Measurements from ENCODE around the gene DCTN1.
A peak's percentile ranks its signal among the peaks of the same experiment; 100 is the strongest.
"Not testable (repeated sequence)": the region's sequence is repeated elsewhere in the genome, so short reads cannot be mapped to it uniquely, and the experiment has no call there.

DCTN1 gene
- long read RNA-seq, donor 1, full-length matches to known transcripts: 6 of 6 reads
- long read RNA-seq, donor 1, partial matches to known transcripts: 0 of 6 reads
- long read RNA-seq, donor 1, other reads (novel, unspliced or antisense): 0 of 6 reads
- long read RNA-seq, donor 2, full-length matches to known transcripts: 5 of 5 reads
- long read RNA-seq, donor 2, partial matches to known transcripts: 0 of 5 reads
- long read RNA-seq, donor 2, other reads (novel, unspliced or antisense): 0 of 5 reads
- long read RNA-seq, donor 3, full-length matches to known transcripts: 7 of 13 reads
- long read RNA-seq, donor 3, partial matches to known transcripts: 6 of 13 reads
- long read RNA-seq, donor 3, other reads (novel, unspliced or antisense): 0 of 13 reads
- long read RNA-seq, donor 4, full-length matches to known transcripts: 8 of 33 reads
- long read RNA-seq, donor 4, partial matches to known transcripts: 25 of 33 reads
- long read RNA-seq, donor 4, other reads (novel, unspliced or antisense): 0 of 33 reads
- long read RNA-seq, donor 5, full-length matches to known transcripts: 11 of 17 reads
- long read RNA-seq, donor 5, partial matches to known transcripts: 6 of 17 reads
- long read RNA-seq, donor 5, other reads (novel, unspliced or antisense): 0 of 17 reads
- long read RNA-seq, donor 6, full-length matches to known transcripts: 10 of 16 reads
- long read RNA-seq, donor 6, partial matches to known transcripts: 6 of 16 reads
- long read RNA-seq, donor 6, other reads (novel, unspliced or antisense): 0 of 16 reads
- long read RNA-seq, donor 7, full-length matches to known transcripts: 18 of 69 reads
- long read RNA-seq, donor 7, partial matches to known transcripts: 51 of 69 reads
- long read RNA-seq, donor 7, other reads (novel, unspliced or antisense): 0 of 69 reads
- long read RNA-seq, donor 8, full-length matches to known transcripts: 11 of 11 reads
- long read RNA-seq, donor 8, partial matches to known transcripts: 0 of 11 reads
- long read RNA-seq, donor 8, other reads (novel, unspliced or antisense): 0 of 11 reads

DNA sequence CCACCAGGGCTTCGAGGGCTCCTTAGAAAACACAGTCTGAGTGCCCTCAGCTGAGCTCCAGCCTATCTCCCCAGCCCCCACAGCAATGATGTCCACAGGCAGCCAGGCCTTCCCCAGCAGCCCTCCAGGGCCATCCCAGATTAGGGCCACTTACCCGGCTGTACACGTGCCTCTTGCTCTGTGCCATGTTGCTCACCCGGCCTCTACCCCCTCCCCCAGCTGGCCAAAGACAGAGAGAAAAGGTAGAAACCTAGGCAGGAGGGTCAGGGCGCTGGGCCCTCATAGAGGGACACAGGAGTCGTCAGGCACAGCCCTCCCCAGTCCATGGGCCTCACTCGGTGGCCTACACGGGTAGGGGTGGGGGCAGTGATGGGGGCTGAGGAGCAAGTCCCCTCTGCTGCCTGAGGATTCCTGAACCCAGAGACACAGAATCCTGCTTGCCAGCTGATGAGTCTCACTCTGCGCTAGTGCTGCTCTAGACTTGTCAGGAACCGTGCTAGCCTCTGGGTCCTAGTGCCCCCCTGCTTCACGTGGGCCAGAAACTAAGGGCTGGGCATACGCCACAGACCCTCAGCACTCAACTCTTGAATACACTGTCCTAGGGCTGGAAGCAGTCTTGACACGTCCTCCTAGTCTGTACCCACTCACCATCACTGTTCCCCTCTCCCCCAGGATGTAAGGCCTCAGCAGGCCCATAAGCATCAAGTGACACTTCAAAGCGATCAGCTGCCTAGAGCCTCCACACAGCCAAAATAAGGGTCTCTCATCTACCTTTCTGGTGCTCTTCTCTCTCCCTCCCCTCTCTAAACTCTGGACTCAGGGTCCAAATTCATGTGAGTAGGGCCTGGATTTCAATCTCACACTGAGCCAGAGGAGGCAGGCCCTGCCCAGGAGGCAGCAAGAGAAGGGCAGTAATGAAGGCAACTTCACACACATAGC lies at the start of gene DCTN1:
DCTN1 (minus strand) TSS at position 461 of the 939 bp plus-strand sequence; CDS start at position 187, 274 bp downstream.
- DNase-seq: peak; percentile 36

DNA sequence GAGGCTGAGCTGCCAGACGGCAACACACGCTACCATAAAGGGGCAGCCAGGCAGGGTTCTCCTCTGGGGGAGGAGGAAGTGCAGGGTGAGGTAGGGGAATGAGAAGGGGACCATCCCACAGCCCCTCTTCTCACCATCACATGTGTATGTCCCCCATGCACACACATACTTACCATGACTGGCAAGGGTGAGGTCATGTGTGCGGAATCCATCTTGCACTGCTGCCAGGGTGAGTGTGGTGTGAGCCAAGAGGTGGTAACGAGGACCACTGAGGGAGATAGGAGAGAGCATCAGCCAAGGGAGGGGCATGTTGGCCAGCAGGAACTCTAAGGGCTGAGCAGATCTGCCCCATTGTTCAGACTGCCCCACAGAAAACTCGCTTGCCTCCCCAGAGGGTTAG lies 48.6 kb upstream of the DCTN1 start:
- DNase-seq: no peak

- no peak for DNase-seq
Measured at GRCh38 chr2:74427551-74427950, 47.4 kb upstream of the DCTN1 start.

DNA sequence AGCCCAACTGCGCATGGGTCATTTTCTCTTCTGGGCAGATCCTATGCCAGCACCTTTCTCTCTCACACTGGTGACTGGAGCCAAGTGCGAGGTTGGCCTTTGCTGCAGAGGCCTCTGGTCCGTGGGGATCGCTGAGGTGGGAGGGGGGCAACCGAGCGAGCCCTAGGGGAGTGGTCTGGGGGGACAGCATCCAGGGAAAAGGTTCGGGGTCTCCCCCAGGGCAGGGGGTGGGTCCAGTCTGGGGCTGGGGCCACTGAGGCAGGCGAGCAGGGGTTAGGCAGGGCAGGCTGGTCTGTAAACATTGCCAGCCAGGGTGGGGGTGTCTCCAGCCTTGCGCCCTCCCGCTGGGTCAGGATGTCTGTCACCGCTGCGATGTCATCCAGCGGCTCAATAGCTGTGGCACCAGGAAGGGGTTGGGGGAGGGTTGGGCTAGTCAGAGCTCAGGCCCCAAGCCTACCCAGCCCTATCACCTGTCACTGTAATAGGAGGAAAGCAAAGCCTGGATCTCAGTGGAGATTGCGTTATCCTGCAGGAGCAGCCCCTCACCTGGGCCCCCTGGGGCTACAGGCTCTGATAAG lies 46.2 kb upstream of the DCTN1 start:
- no peak for DNase-seq

DNA sequence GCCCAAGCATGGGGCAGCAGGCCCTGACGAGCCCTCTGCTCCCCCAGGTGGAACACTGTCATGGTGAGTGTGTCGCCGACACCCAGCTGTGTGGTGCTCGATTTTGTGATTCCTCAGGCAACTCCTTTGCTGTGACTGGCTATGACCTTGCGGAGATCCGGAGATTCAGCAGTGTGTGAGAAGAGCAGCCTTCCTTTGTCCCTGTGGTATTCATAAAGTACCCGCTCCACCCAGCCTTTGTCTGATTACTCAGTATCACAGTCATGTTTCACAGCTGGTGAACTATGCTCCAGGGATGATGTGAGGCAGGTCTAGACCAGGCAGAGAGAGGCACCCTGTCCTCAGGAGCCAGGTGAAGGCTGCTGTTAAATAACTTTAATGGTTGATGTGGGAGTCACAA lies 45.4 kb upstream of the DCTN1 start:
- no peak for DNase-seq

DNA sequence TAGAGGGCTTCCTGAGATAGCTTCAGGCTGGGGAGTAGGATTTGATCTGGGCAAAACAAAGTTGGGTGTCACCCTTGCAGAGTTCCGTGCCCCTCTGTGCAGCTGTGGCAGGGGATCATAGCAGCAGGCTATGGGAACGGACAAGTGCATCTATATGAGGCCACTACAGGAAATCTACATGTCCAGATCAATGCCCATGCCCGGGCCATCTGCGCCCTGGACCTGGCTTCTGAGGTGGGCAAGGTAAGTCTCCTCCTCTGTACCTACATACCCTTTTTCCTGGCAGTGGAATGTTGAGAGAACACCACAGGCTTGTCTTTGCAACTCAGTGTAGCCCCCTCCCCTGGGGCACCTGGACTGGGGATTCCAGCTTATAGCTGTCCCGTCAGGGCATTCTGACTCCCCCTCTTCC lies 44.9 kb upstream of the DCTN1 start:
- DNase-seq: no peak

DNA sequence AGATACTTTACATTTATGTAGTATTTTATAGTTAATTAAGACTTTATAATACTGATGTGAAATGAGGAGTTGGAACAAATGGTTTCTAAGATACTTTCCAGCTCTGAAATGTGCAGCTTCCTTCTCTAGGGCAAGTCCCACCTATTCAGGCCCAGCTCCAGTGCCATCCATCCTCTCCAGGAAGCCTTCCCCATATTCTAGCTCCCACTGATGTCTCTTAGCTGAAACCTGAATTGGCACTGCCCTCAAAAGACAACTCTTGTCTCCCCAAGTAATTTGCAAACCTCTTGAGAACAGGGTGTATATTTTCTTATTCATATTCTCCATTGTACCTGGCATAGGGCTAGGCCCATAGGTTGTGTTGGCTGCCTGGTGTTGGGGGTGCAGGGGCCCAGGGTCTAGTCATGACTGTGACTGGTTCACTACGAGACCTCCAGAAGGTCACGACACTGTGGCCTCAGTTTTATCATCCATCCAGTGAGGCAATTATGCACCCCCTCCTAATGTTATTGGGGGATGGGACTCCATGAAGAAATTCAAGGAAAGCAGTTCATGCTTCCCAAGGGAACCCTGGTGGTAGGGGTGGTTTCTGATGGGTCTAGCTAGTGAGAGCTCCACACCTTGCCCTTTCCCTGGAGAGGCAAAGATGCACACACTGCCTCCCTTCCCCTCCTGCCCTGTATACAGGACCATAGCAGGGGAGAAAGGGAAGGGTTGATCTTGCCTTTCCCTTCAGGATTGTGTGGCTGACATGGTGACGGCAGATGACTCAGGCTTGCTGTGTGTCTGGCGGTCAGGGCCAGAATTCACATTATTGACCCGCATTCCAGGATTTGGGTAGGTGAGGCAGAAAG lies 44.3 kb upstream of the DCTN1 start:
- DNase-seq: no peak

DNA sequence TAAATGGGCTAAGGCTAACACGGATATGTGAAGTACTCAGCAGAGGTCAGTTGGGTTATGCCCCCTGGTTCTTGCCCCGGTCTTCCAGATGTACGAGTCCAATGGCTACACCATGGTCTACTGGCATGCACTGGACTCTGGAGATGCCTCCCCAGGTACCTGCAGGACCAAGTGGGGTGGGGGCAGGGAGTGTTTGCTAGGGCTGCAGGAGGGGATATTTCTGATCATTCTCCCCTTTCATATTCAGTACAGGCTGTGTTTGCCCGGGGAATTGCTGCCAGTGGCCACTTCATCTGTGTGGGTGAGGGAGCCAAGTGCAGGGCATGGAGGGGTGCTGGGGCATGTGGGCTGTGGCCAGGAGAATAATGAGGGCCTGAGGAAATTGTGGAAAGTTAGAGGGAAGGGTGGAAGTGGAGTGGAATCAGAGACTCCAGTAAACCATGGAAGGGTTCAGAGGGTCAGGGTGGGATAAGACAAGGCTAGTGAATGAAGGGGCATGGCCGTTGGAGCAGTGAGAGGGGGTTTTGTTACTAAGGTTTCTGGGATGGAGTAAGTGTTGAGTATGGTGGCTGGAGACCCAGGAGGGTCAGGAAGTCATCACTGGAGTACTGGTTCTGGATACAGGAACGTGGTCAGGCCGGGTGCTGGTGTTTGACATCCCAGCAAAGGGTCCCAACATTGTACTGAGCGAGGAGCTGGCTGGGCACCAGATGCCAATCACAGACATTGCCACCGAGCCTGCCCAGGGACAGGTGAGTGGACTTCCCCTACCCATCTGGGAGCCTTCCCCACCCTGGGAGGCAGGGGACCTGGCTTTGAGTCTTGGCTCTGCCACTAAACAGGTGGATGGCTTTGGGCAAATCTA lies 43.4 kb upstream of the DCTN1 start:
- DNase-seq: no peak

DNA sequence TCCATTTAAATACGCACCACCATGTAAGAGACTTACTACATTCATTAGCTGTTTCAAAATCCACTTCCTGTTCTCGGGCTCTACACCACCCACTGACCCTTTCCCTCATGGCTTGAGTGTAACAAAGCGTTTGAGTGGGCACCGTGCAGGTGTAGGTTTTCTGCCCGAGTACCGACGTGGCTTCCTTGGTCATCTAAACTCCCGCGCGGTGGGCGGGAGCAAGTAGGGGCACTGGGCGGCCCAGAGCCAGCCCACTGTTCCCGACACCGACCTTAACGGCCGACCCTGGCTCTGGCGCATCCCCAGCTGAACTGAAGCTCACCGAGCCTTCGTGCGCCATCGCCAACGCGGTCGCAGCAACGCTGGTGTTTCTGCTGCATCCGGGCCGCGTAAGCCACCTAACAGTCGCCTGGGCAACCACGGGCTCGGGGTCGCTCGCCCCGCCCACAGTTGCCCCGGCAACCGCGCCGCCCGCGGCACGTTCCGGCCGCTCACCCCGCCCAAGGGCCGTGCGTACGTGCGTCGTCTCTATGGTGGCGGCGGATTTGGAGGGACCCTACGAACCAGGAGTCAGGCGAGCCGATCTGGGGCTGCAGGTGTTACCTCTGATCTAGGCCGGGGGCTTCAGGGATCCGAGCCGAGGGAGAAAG lies 41.2 kb upstream of the DCTN1 start, which contains the start of the genes C2orf81 and WDR54:
C2orf81 (minus strand) TSS at position 399 of the 650 bp plus-strand sequence; CDS start at position 340, 59 bp downstream.
WDR54 (plus strand) TSS at position 510 of the 650 bp plus-strand sequence. CDS start 424 bp downstream, outside the sequence.
- DNase-seq: peak; percentile 90

DNA sequence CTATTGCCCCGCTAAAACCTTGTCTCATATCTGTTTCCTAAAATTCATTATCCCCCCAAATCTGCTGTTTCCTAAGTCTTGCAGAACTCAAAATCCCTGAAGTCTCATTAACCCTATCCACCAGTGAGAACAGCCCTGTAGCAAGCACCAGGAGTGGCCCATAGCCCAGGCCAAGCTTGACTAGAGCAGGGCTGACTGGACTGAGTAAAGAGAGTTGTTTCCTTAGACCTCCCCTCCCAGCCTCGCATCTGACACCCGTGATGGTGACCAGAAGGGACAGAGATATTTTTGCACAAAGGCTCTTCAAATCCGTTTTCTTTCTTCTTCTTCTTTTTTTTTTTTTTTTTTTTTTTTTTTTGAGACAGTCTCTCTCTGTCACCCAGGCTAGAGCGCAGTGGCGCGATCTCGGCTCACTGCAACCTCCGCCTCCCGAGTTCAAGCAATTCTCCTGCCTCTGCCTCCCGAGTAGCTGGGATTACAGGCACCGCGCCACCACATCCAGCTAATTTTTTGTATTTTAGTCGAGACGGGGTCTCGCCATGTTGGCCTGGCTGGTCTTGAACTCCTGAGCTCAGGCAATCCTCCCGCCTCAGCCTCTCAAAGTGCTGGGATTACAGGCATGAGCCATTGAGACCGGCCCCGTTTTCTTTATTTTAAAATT lies 40.5 kb upstream of the DCTN1 start:
- not testable (repeated sequence) for DNase-seq

GRCh38 chr2:74420006-74420405 lies 39.9 kb upstream of the DCTN1 start:
- DNase-seq: no peak

DNA sequence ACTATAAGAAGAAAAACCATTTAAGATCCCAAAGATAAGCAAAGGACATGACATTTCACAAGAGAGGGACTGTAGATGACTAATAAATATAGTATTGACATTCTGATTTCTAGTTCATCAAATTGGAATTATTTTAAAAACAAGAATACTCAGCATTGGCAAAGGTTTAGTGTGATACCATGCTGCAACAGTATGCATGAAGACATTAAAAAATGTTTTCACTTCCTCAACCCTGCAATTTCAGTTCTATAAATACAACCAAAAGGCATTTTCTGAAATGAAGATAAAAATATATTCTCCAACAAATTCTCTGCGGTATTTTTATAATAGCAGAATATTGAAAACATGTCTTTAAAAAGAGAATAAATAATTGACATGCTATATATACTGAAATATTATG lies 39.2 kb upstream of the DCTN1 start:
- no peak for DNase-seq

DNA sequence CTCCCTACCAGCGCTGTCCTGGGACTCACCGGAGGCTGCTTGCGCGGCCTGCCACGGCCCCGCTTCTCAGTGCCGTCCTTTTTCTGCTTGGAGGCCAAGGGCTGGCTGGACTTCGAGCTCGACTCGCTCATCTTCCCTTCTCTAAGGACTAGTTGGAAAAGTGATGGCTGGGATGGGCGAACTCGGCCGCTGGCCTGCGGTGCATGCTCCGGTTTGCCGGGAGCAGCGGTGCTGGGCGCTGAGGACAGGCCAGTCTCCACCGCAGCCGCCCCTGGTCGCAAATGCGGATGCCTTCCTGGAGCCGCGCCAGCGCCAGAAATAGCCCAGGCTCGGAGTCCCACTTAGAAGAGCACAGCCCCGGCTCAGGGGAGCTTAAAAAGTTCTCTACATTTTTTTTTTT lies 38.2 kb upstream of the DCTN1 start:
- DNase-seq: no peak

GRCh38 chr2:74417763-74418162 lies 37.7 kb upstream of the DCTN1 start:
- no peak for DNase-seq

GRCh38 chr2:74417197-74417596 lies 37.1 kb upstream of the DCTN1 start:
- DNase-seq: no peak

- no peak for DNase-seq
Measured at GRCh38 chr2:74416778-74417177, 36.7 kb upstream of the DCTN1 start.

- DNase-seq: no peak
Measured at GRCh38 chr2:74415762-74416395, 35.8 kb upstream of the DCTN1 start.

All from right kidney (tissue), 9 donors.